GM19467 (cell line): ENCODE results near the gene ADGRL3.
"Not testable (repeated sequence)": the region's sequence is repeated elsewhere in the genome, so short reads cannot be mapped to it uniquely, and the experiment has no call there.

Experiments
- ATAC-seq: cut with Tn5 transposase; IDR thresholded peaks from one replicate; pipeline ENCODE4 v1.9.1; 2021; ENCODE audit warnings: mild to moderate bottlenecking, moderate library complexity; ENCODE audit not compliant: unreplicated experiment

The ADGRL3 gene

GRCh38 chr4:61596606-61597340 is 396.6 kb downstream of the ADGRL3 start:
- ATAC-seq, result no peak

DNA sequence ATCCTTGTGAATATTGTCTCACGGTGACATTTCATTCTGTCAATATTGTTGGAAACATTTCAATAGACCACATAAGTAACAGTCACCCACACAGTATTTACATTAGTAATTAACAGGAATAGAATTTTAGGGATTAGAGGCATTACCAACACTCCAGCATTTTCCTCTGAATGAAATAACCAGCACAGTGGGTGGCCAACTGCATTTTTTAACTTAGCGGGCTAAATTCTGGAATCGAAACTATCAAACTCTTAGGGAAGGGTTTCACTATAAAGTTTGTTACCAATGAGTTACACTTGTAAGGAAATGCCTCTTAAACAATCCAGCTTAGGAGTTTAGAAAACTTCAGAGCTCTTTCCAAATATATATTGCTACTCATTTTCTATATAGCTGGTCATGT is 403.0 kb downstream of the ADGRL3 start:
- ATAC-seq, result no peak

- no peak for ATAC-seq
Measured at GRCh38 chr4:61604054-61604453, 403.9 kb downstream of the ADGRL3 start.

DNA sequence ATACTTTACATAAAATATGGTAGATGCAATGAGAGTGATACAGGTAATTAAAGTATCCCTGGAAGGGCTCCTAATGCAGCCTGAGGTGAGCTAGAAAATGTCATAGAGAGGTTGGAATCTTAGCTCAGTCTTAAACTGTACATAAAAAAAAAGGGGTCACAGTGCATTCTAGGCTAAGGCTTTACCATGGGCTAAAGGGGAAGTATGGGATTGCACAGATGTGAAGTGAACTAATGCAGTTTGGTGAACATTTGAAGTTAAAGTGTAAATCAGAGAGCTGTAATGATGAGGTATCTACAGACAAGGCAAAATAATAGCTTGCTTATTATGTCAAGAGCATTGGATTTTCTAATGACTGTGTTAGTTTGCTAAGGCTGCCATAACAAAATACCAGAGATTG is 405.9 kb downstream of the ADGRL3 start:
- no peak for ATAC-seq

- no peak for ATAC-seq
Measured at GRCh38 chr4:61614231-61614630, 414.1 kb downstream of the ADGRL3 start.

- no peak for ATAC-seq
Measured at GRCh38 chr4:61619528-61619927, 419.4 kb downstream of the ADGRL3 start.

- ATAC-seq, result no peak
Measured at GRCh38 chr4:61628282-61628681, 428.2 kb downstream of the ADGRL3 start.

GRCh38 chr4:61628727-61629126 is 428.6 kb downstream of the ADGRL3 start:
- ATAC-seq, result no peak

DNA sequence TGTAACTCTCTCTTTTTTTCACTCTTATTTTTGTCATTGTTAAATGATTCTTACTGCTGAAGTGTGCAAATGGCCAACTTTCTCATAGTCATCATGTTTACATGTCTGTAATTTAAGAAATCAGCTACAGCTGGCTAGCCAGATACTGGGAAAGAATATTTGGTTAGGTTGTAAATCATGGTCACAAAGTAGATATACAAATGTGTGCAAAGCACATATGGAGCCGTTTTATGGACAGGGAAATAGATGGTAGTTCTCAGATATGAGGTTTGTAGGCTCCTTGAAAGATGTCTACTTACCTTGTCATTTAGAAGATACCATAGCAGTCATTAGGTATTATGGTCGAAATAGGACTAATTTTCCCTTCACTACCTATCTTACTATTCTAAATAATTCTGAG is 430.4 kb downstream of the ADGRL3 start:
- ATAC-seq, result no peak

- ATAC-seq, result no peak
Measured at GRCh38 chr4:61638591-61638990, 438.5 kb downstream of the ADGRL3 start.

GRCh38 chr4:61646746-61647350 is 446.7 kb downstream of the ADGRL3 start:
- not testable (repeated sequence) for ATAC-seq

- ATAC-seq, result no peak
Measured at GRCh38 chr4:61648264-61648663, 448.1 kb downstream of the ADGRL3 start.

DNA sequence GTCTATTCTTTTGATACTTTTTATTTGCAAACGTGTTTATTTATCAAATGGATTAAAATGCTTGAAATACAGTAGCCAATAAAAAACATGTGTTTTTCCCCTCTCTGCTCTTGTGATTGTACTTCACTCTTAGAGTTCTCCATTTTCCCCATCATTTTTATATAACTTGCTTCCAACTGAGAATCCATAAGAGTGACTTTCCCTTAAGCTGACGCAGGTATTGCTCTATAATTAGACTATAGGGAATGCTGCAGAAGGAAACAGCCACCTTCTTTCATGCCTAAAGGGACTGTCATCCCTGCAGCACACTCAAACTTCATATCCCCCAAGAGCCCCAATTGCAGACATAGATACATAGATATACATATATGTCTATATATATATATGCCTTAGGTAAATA is 456.9 kb downstream of the ADGRL3 start:
- no peak for ATAC-seq

DNA sequence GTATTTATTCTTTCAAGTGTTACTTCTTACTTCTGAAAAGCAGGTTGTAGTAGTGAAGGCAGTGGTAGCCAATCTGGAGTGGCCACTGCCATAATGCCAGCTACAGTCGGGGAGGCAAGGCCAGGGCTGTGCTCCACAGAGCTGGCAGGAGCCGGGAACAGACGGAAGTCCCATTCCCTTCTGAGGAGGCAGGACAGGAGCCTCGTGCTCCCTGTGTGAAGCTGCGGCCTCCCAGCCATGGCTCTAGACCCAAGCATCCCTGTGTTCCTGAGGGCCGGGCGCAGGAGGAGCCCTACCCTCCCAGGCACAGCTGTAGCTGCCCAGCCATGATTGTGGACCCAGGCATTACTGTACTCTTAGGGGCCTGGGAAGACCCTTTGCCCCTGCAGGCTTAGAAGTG is 461.8 kb downstream of the ADGRL3 start:
- no peak for ATAC-seq

- no peak for ATAC-seq
Measured at GRCh38 chr4:61662362-61662761, 462.2 kb downstream of the ADGRL3 start.

GRCh38 chr4:61663310-61663709 is 463.2 kb downstream of the ADGRL3 start:
- ATAC-seq, result no peak

GRCh38 chr4:61665649-61666048 is 465.5 kb downstream of the ADGRL3 start:
- no peak for ATAC-seq

DNA sequence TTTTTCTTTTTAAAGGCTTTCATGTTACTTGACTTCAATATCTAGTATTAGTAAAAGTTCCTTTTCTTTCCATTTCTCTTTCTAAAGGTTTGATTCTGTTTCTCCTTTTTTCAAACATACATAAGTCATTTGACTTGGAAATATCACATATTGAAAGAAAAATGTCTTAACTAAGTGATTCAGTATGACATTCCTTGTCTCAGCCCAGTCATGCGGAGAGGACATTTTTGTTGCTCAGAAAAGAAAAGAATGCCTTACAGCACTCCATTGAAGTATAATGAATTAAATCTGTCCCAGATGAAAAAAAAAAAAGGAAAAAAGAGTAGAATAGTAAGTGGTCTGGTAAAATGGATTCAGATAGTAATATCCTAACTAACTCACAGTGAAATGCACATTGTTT is 466.1 kb downstream of the ADGRL3 start:
- no peak for ATAC-seq

GRCh38 chr4:61671599-61671998 is 471.5 kb downstream of the ADGRL3 start:
- ATAC-seq, result no peak

GRCh38 chr4:61675464-61675863 is 475.3 kb downstream of the ADGRL3 start:
- no peak for ATAC-seq

GRCh38 chr4:61678297-61678696 is 478.2 kb downstream of the ADGRL3 start:
- no peak for ATAC-seq

DNA sequence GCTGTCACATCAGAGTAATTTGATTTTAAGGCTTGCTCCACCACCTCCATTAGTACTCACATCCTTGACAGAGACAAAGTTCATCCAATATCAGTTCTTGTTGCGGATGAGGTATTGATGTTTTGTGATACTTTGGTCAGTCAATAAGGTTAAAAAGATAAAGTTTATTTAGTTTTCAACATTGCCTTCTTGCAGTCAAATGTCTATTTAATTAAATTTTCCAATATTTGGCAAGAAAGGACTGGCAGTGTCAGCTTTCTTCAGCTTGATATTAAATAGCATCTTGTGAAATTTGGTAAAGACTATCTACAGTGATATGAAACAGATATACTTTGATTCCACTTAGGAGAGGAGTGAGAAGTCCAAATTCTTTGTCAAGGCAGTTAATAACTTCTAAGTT is 493.4 kb downstream of the ADGRL3 start:
- no peak for ATAC-seq
